ENCODE measurements around the gene SPEF2. TPM values are rescaled to one million over a fixed set of nuclear protein-coding genes. Genes with fewer than 3 reads are reported as not detected.

SPEF2 gene
- total RNA-seq, 1 experiment from 2014 or later = 4.0 TPM

GRCh38 chr5:35745660-35746059 lies 128.0 kb downstream of the SPEF2 start:
- Mint-ChIP-seq H3K27ac (ENCODE audit: unreplicated experiment) (no peak overlapping the region), H3K4me1 (ENCODE audit: low read depth, unreplicated experiment) (peaks cover 9% of the 10 kb centered on the region), H3K27me3 (ENCODE audit: insufficient read depth, unreplicated experiment) (peaks cover 11% of the 10 kb centered on the region), H3K4me3 (ENCODE audit: unreplicated experiment) (no peak overlapping the region), H3K36me3 (ENCODE audit: insufficient read depth, unreplicated experiment) (no peaks in the 10 kb centered on the region), H3K9me3 (ENCODE audit: unreplicated experiment) (peaks cover 10% of the 10 kb centered on the region)
- BruUV-seq (replicated peaks) = no TSS peak
- ChIA-PET CTCF (no interaction called here), POLR2A (no interaction called here)
- H3K27me3 ChIP-seq (replicated peaks; ENCODE audit: control insufficient read depth, insufficient read depth, low read length) = no peaks in the 10 kb centered on the region
- H3K9me3 ChIP-seq = no peaks in the 10 kb centered on the region
- intact Hi-C loops (cut with micrococcal nuclease; ENCODE audit: unreplicated experiment) = no loop called here
- no peak for DNase-seq
- H3K4me3 ChIP-seq (ENCODE audit: low read depth, low read length) = no peak overlapping the region
- TF ChIP-seq, protein P1, sequence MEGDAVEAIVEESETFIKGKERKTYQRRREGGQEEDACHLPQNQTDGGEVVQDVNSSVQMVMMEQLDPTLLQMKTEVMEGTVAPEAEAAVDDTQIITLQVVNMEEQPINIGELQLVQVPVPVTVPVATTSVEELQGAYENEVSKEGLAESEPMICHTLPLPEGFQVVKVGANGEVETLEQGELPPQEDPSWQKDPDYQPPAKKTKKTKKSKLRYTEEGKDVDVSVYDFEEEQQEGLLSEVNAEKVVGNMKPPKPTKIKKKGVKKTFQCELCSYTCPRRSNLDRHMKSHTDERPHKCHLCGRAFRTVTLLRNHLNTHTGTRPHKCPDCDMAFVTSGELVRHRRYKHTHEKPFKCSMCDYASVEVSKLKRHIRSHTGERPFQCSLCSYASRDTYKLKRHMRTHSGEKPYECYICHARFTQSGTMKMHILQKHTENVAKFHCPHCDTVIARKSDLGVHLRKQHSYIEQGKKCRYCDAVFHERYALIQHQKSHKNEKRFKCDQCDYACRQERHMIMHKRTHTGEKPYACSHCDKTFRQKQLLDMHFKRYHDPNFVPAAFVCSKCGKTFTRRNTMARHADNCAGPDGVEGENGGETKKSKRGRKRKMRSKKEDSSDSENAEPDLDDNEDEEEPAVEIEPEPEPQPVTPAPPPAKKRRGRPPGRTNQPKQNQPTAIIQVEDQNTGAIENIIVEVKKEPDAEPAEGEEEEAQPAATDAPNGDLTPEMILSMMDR (IDR thresholded peaks at IDR 0.05; ENCODE audit: insufficient read depth in 1 of 2, low read depth in 1 of 2, low read length in 1 of 2, severe bottlenecking in 1 of 2, unreplicated experiment in 1 of 2) = no peak
- no peaks in the 10 kb centered on the region for H3K36me3 ChIP-seq (ENCODE audit: control insufficient read depth, insufficient read depth, low read length)
- H3K4me1 ChIP-seq = no peaks in the 10 kb centered on the region

- Mint-ChIP-seq H3K36me3 (ENCODE audit: insufficient read depth, unreplicated experiment) (no peaks in the 10 kb centered on the region), H3K27me3 (ENCODE audit: insufficient read depth, unreplicated experiment) (peaks cover 11% of the 10 kb centered on the region), H3K9me3 (ENCODE audit: unreplicated experiment) (peaks cover 10% of the 10 kb centered on the region), H3K27ac (ENCODE audit: unreplicated experiment) (no peak overlapping the region), H3K4me3 (ENCODE audit: unreplicated experiment) (no peak overlapping the region), H3K4me1 (ENCODE audit: low read depth, unreplicated experiment) (no peaks in the 10 kb centered on the region)
- Histone ChIP-seq H3K27me3 (replicated peaks; ENCODE audit: control insufficient read depth, insufficient read depth, low read length) (no peaks in the 10 kb centered on the region), H3K9me3 (no peaks in the 10 kb centered on the region), H3K4me3 (ENCODE audit: low read depth, low read length) (no peak overlapping the region), H3K4me1 (no peaks in the 10 kb centered on the region), H3K36me3 (ENCODE audit: control insufficient read depth, insufficient read depth, low read length) (no peaks in the 10 kb centered on the region)
- no TSS peak for BruUV-seq (replicated peaks)
- ChIA-PET POLR2A (no interaction called here), CTCF (no interaction called here)
- DNase-seq = no peak
- TF ChIP-seq, protein P1 (IDR thresholded peaks at IDR 0.05; ENCODE audit: insufficient read depth in 1 of 2, low read depth in 1 of 2, low read length in 1 of 2, severe bottlenecking in 1 of 2, unreplicated experiment in 1 of 2) = no peak
- intact Hi-C loops (cut with micrococcal nuclease; ENCODE audit: unreplicated experiment) = no loop called here
Measured at GRCh38 chr5:35752012-35752411, 134.3 kb downstream of the SPEF2 start.

- Histone ChIP-seq H3K4me3 (ENCODE audit: low read depth, low read length) (no peak overlapping the region), H3K27me3 (replicated peaks; ENCODE audit: control insufficient read depth, insufficient read depth, low read length) (no peaks in the 10 kb centered on the region), H3K4me1 (no peaks in the 10 kb centered on the region), H3K9me3 (no peaks in the 10 kb centered on the region), H3K36me3 (ENCODE audit: control insufficient read depth, insufficient read depth, low read length) (no peaks in the 10 kb centered on the region)
- H3K9me3 Mint-ChIP-seq (ENCODE audit: unreplicated experiment) = peaks cover under 1% of the 10 kb centered on the region
- H3K36me3 Mint-ChIP-seq (ENCODE audit: insufficient read depth, unreplicated experiment) = no peaks in the 10 kb centered on the region
- intact Hi-C loops (cut with micrococcal nuclease; ENCODE audit: unreplicated experiment) = no loop called here
- no TSS peak for BruUV-seq (replicated peaks)
- no peak overlapping the region for H3K4me3 Mint-ChIP-seq (ENCODE audit: unreplicated experiment)
- ChIA-PET CTCF (no interaction called here), POLR2A (no interaction called here)
- TF ChIP-seq, protein P1 (IDR thresholded peaks at IDR 0.05; ENCODE audit: insufficient read depth in 1 of 2, low read depth in 1 of 2, low read length in 1 of 2, severe bottlenecking in 1 of 2, unreplicated experiment in 1 of 2) = no peak
- no peak overlapping the region for H3K27ac Mint-ChIP-seq (ENCODE audit: unreplicated experiment)
- peaks cover under 1% of the 10 kb centered on the region for H3K27me3 Mint-ChIP-seq (ENCODE audit: insufficient read depth, unreplicated experiment)
- H3K4me1 Mint-ChIP-seq (ENCODE audit: low read depth, unreplicated experiment) = no peaks in the 10 kb centered on the region
- no peak for DNase-seq
Measured at GRCh38 chr5:35753500-35753899, 135.8 kb downstream of the SPEF2 start.

Measured in Caco-2 (cell line).